Nephron progenitor cell (in vitro differentiated cells): ENCODE measurements around the gene PLEKHG4.

ENCODE experiments used
- DNase-seq: peaks from one replicate; pipeline ENCODE4 v3.0.0; 2021
- H3K27ac Mint-ChIP-seq: 2 replicates; pipeline ENCODE4 v1.8.0; 2021; ENCODE audit warnings: mild to moderate bottlenecking, moderate library complexity, mixed read lengths
- H3K27me3 Mint-ChIP-seq: 2 replicates; pipeline ENCODE4 v1.8.0; 2021; ENCODE audit warnings: mild to moderate bottlenecking, low read depth, mixed read lengths; ENCODE audit not compliant: poor library complexity
- H3K36me3 Mint-ChIP-seq: 2 replicates; pipeline ENCODE4 v1.8.0; 2021; ENCODE audit warnings: low read depth, mixed read lengths
- H3K4me1 Mint-ChIP-seq: 2 replicates; pipeline ENCODE4 v1.8.0; 2021; ENCODE audit warnings: mixed read lengths
- H3K4me3 Mint-ChIP-seq: 2 replicates; pipeline ENCODE4 v1.8.0; 2021; ENCODE audit warnings: mild to moderate bottlenecking, moderate library complexity, mixed read lengths
- H3K9me3 Mint-ChIP-seq: 2 replicates; pipeline ENCODE4 v1.8.0; 2021; ENCODE audit warnings: mild to moderate bottlenecking, moderate library complexity, mixed read lengths
- CTCF ChIP-seq: fragments of 200-600 bp; sonication (generic); IDR thresholded peaks from 2 replicates; pipeline ENCODE4 v1.5.0; 2021; ENCODE audit warnings: antibody characterized with exemption

PLEKHG4 gene

GRCh38 chr16:67301080-67301782 lies 21.9 kb downstream of the PLEKHG4 start:
- peak overlapping the region; percentile 29 for H3K4me3 Mint-ChIP-seq
- no peak overlapping the region for H3K27ac Mint-ChIP-seq
- H3K9me3 Mint-ChIP-seq = no peaks in the 10 kb centered on the region
- peaks cover 24% of the 10 kb centered on the region for H3K27me3 Mint-ChIP-seq
- no peak for DNase-seq
- no peaks in the 10 kb centered on the region for H3K36me3 Mint-ChIP-seq
- H3K4me1 Mint-ChIP-seq = peaks cover 45% of the 10 kb centered on the region
- TF ChIP-seq CTCF = no peak

- Mint-ChIP-seq H3K4me1 (peaks cover 40% of the 10 kb centered on the region), H3K36me3 (no peaks in the 10 kb centered on the region), H3K9me3 (no peaks in the 10 kb centered on the region), H3K4me3 (no peak overlapping the region), H3K27me3 (peaks cover 20% of the 10 kb centered on the region), H3K27ac (peak overlapping the region; percentile 37)
- DNase-seq = no peak
- no peak for TF ChIP-seq CTCF
Observed at GRCh38 chr16:67302076-67302475, 22.7 kb downstream of the PLEKHG4 start.

GRCh38 chr16:67302970-67303369 lies 23.6 kb downstream of the PLEKHG4 start:
- no peaks in the 10 kb centered on the region for H3K9me3 Mint-ChIP-seq
- no peak for DNase-seq
- TF ChIP-seq CTCF = no peak
- no peaks in the 10 kb centered on the region for H3K36me3 Mint-ChIP-seq
- H3K4me1 Mint-ChIP-seq = peaks cover 40% of the 10 kb centered on the region
- H3K27ac Mint-ChIP-seq = no peak overlapping the region
- peaks cover 12% of the 10 kb centered on the region for H3K27me3 Mint-ChIP-seq
- no peak overlapping the region for H3K4me3 Mint-ChIP-seq

GRCh38 chr16:67304020-67304419 lies 24.7 kb downstream of the PLEKHG4 start:
- Mint-ChIP-seq H3K9me3 (no peaks in the 10 kb centered on the region), H3K4me3 (no peak overlapping the region), H3K27me3 (peaks cover 7% of the 10 kb centered on the region), H3K27ac (no peak overlapping the region), H3K36me3 (no peaks in the 10 kb centered on the region), H3K4me1 (peaks cover 47% of the 10 kb centered on the region)
- TF ChIP-seq CTCF = no peak
- DNase-seq = no peak

- H3K27me3 Mint-ChIP-seq = peaks cover 9% of the 10 kb centered on the region
- TF ChIP-seq CTCF = no peak
- H3K36me3 Mint-ChIP-seq = no peaks in the 10 kb centered on the region
- H3K27ac Mint-ChIP-seq = no peak overlapping the region
- DNase-seq = no peak
- peaks cover 61% of the 10 kb centered on the region for H3K4me1 Mint-ChIP-seq
- no peaks in the 10 kb centered on the region for H3K9me3 Mint-ChIP-seq
- H3K4me3 Mint-ChIP-seq = no peak overlapping the region
Observed at GRCh38 chr16:67305216-67306071, 26.1 kb downstream of the PLEKHG4 start.
